Measurements from ENCODE around the gene TUBD1. TPM values are rescaled to one million over a fixed set of nuclear protein-coding genes. Genes with fewer than 3 reads are reported as not detected.
A peak's percentile ranks its signal among the peaks of the same experiment; 100 is the strongest.
"Not testable (repeated sequence)": the region's sequence is repeated elsewhere in the genome, so short reads cannot be mapped to it uniquely, and the experiment has no call there.

TUBD1 gene
- total and polyA plus RNA-seq, 2 of the 13 experiments (the other 11 are each of a cell fraction or from before 2014, with no cell fraction given): 18.2 to 25.9 TPM

DNA sequence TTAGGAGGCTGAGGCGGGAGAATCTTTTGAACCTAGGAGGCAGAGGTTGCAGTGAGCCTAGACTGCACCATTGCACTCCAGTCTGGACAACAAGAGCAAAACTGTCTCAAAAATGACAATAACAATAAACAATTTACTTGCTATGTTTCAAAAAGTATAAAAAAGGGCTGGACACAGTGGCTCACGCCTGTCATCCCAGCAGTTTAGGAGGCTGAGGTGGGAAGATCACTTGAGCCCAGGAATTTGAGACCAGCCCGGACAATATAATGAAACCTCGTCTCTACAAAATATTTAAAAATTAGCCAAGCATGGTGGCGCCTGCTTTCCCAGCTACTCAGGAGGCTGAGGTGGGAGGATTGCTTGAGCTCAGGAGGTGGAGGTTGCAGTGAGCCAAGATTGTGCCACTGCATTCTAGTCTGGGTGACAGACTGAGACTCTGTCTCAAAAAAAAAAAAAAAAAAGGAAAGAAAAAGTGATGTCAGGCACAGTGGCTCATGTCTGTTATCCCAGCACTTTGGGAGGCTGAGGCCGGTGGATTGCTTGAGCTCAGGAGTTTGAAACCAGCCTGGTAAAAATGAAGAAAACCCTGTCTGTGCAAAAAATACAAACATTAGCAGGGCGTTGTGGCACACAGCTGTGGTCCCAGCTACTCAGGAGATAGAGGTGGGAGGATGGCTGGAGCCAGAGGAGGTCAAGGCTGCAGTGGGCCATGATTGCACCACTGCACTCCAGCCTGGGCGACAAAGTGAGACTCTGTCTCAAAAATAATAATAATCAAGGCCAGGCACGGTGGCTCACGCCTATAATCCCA, 38.6 kb downstream of the TUBD1 start (continued):
- TF ChIP-seq, protein P1, sequence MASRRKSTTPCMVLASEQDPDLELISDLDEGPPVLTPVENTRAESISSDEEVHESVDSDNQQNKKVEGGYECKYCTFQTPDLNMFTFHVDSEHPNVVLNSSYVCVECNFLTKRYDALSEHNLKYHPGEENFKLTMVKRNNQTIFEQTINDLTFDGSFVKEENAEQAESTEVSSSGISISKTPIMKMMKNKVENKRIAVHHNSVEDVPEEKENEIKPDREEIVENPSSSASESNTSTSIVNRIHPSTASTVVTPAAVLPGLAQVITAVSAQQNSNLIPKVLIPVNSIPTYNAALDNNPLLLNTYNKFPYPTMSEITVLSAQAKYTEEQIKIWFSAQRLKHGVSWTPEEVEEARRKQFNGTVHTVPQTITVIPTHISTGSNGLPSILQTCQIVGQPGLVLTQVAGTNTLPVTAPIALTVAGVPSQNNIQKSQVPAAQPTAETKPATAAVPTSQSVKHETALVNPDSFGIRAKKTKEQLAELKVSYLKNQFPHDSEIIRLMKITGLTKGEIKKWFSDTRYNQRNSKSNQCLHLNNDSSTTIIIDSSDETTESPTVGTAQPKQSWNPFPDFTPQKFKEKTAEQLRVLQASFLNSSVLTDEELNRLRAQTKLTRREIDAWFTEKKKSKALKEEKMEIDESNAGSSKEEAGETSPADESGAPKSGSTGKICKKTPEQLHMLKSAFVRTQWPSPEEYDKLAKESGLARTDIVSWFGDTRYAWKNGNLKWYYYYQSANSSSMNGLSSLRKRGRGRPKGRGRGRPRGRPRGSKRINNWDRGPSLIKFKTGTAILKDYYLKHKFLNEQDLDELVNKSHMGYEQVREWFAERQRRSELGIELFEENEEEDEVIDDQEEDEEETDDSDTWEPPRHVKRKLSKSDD (CRISPR knock-in tag; IDR thresholded peaks at IDR 0.05; ENCODE audit: low read depth): 0 out of 2 replicates have a peak, but pooled peaks have one; percentile 24
- TF ChIP-seq GLI4 (CRISPR knock-in tag; IDR thresholded peaks at IDR 0.05; ENCODE audit: borderline replicate concordance) (0 out of 2 replicates have a peak, but pooled peaks have one; percentile 21), FOXP1 (CRISPR knock-in tag; IDR thresholded peaks at IDR 0.05) (peak; percentile 59; the same call in 1 of the 2 replicates), ZNF644 (CRISPR knock-in tag; IDR thresholded peaks at IDR 0.05; ENCODE audit: low read depth) (peak; percentile 51; the same call in 1 of the 2 replicates), FOXK1 (CRISPR knock-in tag; IDR thresholded peaks at IDR 0.05; ENCODE audit: borderline replicate concordance, low read depth) (peak; percentile 87), ZNF788 (CRISPR knock-in tag; IDR thresholded peaks at IDR 0.05; ENCODE audit: borderline replicate concordance) (peak; percentile 49; the same call in 1 of the 2 replicates), KLF6 (CRISPR knock-in tag; IDR thresholded peaks at IDR 0.05) (0 out of 2 replicates have a peak, but pooled peaks have one; percentile 55), TBX2 (CRISPR knock-in tag; IDR thresholded peaks at IDR 0.05; ENCODE audit: borderline replicate concordance) (peak; percentile 75), GATAD1 (CRISPR knock-in tag; IDR thresholded peaks at IDR 0.05) (peak; percentile 50), MIER2 (CRISPR knock-in tag; IDR thresholded peaks at IDR 0.05) (peak; percentile 68; the same call in 1 of the 2 replicates), MIXL1 (CRISPR knock-in tag; IDR thresholded peaks at IDR 0.05) (peak; percentile 82), DMAP1 (CRISPR knock-in tag; IDR thresholded peaks at IDR 0.05) (peak; percentile 23; the same call in 1 of the 2 replicates), CBX5 (CRISPR knock-in tag; IDR thresholded peaks at IDR 0.05; ENCODE audit: borderline replicate concordance) (peak; percentile 92), KMT2B (CRISPR knock-in tag; IDR thresholded peaks at IDR 0.05) (peak; percentile 46; the same call in 1 of the 2 replicates), ZC3H4 (CRISPR knock-in tag; IDR thresholded peaks at IDR 0.05; ENCODE audit: borderline replicate concordance) (peak; percentile 87; the same call in 1 of the 2 replicates), RARA (CRISPR knock-in tag; IDR thresholded peaks at IDR 0.05) (peak; percentile 96), SOX5 (CRISPR knock-in tag; IDR thresholded peaks at IDR 0.05; ENCODE audit: borderline replicate concordance) (peak; percentile 77; the same call in 1 of the 2 replicates)
- TF ChIP-seq FOXP1 (IDR thresholded peaks at IDR 0.05): not testable (repeated sequence)
- TF ChIP-seq, protein P2, sequence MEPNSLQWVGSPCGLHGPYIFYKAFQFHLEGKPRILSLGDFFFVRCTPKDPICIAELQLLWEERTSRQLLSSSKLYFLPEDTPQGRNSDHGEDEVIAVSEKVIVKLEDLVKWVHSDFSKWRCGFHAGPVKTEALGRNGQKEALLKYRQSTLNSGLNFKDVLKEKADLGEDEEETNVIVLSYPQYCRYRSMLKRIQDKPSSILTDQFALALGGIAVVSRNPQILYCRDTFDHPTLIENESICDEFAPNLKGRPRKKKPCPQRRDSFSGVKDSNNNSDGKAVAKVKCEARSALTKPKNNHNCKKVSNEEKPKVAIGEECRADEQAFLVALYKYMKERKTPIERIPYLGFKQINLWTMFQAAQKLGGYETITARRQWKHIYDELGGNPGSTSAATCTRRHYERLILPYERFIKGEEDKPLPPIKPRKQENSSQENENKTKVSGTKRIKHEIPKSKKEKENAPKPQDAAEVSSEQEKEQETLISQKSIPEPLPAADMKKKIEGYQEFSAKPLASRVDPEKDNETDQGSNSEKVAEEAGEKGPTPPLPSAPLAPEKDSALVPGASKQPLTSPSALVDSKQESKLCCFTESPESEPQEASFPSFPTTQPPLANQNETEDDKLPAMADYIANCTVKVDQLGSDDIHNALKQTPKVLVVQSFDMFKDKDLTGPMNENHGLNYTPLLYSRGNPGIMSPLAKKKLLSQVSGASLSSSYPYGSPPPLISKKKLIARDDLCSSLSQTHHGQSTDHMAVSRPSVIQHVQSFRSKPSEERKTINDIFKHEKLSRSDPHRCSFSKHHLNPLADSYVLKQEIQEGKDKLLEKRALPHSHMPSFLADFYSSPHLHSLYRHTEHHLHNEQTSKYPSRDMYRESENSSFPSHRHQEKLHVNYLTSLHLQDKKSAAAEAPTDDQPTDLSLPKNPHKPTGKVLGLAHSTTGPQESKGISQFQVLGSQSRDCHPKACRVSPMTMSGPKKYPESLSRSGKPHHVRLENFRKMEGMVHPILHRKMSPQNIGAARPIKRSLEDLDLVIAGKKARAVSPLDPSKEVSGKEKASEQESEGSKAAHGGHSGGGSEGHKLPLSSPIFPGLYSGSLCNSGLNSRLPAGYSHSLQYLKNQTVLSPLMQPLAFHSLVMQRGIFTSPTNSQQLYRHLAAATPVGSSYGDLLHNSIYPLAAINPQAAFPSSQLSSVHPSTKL (CRISPR knock-in tag; IDR thresholded peaks at IDR 0.05): peak; percentile 96
- TF ChIP-seq, protein P3, sequence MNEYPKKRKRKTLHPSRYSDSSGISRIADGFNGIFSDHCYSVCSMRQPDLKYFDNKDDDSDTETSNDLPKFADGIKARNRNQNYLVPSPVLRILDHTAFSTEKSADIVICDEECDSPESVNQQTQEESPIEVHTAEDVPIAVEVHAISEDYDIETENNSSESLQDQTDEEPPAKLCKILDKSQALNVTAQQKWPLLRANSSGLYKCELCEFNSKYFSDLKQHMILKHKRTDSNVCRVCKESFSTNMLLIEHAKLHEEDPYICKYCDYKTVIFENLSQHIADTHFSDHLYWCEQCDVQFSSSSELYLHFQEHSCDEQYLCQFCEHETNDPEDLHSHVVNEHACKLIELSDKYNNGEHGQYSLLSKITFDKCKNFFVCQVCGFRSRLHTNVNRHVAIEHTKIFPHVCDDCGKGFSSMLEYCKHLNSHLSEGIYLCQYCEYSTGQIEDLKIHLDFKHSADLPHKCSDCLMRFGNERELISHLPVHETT (CRISPR knock-in tag; conservative IDR thresholded peaks at IDR 0.05): 0 out of 2 replicates have a peak, but pooled peaks have one; percentile 21
- TF ChIP-seq, protein P4, sequence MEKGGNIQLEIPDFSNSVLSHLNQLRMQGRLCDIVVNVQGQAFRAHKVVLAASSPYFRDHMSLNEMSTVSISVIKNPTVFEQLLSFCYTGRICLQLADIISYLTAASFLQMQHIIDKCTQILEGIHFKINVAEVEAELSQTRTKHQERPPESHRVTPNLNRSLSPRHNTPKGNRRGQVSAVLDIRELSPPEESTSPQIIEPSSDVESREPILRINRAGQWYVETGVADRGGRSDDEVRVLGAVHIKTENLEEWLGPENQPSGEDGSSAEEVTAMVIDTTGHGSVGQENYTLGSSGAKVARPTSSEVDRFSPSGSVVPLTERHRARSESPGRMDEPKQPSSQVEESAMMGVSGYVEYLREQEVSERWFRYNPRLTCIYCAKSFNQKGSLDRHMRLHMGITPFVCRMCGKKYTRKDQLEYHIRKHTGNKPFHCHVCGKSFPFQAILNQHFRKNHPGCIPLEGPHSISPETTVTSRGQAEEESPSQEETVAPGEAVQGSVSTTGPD (CRISPR knock-in tag; IDR thresholded peaks at IDR 0.05): peak; percentile 38; the same call in 1 of the 2 replicates
